Pancreas (tissue), 10 donors: ENCODE measurements around the gene PCSK4. TPM values are rescaled to one million over a fixed set of nuclear protein-coding genes. Genes with fewer than 3 reads are reported as not detected.

Experiments
- ATAC-seq, 4 donors: fragments of 200-7000 bp; cut with Tn5 transposase; one replicate each; pipeline versions ENCODE4 v1.8.0 to v1.9.1; 2020; ENCODE audit warnings: mild to moderate bottlenecking in 4 of 4, moderate library complexity in 4 of 4
- DNase-seq, 6 donors: peaks; one replicate each; pipeline ENCODE4 v3.0.0-alpha.2; 2020
- FAIRE-seq: peaks from 2 replicates; lab custom pipeline; 2012; peaks lifted over from hg19 to GRCh38; lab: Jason Lieb, UNC
- H3K27ac ChIP-seq, 4 donors: fragments of 200-600 bp; sonication (generic); 1 replicate in 3 of 4; 2 replicates in 1 of 4; pipeline versions ENCODE4 v1.5.0 to v1.8.0; 2020
- H3K27me3 ChIP-seq, 4 donors: fragments of 200-600 bp; one replicate each; pipeline ENCODE4 v1.8.0; 2021
- H3K36me3 ChIP-seq, 3 donors: fragments of 200-600 bp; sonication (generic) in 1 of 3; one replicate each; pipeline versions ENCODE4 v1.5.0 to v1.8.0; 2020 to 2021
- H3K4me1 ChIP-seq, 3 donors: fragments of 200-600 bp; one replicate each; pipeline ENCODE4 v1.8.0; 2021
- H3K4me3 ChIP-seq, 4 donors: fragments of 200-600 bp; sonication (generic) in 2 of 4; one replicate each; pipeline versions ENCODE4 v1.5.0 to v1.8.0; 2020 to 2021
- H3K9me3 ChIP-seq, 4 donors: fragments of 200-600 bp; one replicate each; pipeline ENCODE4 v1.8.0; 2021
- CTCF ChIP-seq, 4 donors: fragments of 200-600 bp; sonication (generic) in 3 of 4; IDR thresholded peaks; one replicate each; pipeline versions ENCODE4 v1.5.0 to v1.8.0; 2021; ENCODE audit warnings: antibody characterized with exemption in 4 of 4
- WGBS, 2 donors: extraction: QIAGEN DNeasy Blood & Tissue Kit; methylation state at CpG; one replicate each; pipeline ENCODE4 v1.1.7; 2013; 5-methylcytosine and 5-hydroxymethylcytosine counted together
- intact Hi-C, 3 donors: fragments of 100-400 bp; cut with DNase I; formaldehyde crosslinking; loops; one replicate each; pipeline versions ENCODE4 v1.11.1 to v1.14.2; 2022
- polyA plus RNA-seq, 2 donors: library from polyadenylated mRNA; stranded (reverse); fragments of 200-250 nt; gene quantifications; one replicate each; pipeline ENCODE4 v1.2.3, GENCODE V29; 2013
- total RNA-seq, 6 donors: library from RNA; stranded (reverse); fragmentation: NEBNext Ultra II Directional in 4 of 6; extraction: Animal tissue kit (Norgen Biotek cat#: 25700) in 4 of 6; gene quantifications; one replicate each; pipeline versions ENCODE4 v1.2.1 to v1.2.4, GENCODE V29; 2021 to 2023
- donor health status: healthy with polysubstance abuse.
- donor health status: DM: no; HTN: no; CAD: no; lungs with moderate emphysema.
- donor health status: DM: no; HTN: no; CAD: no.
- donor health status: control.
- donor health status: control.
- donor health status: Bipolar disorder and iron deficiency.
- donor health status: DM: yes; HTN: yes; CAD: no.
- donor health status: DM: no; HTN: no; CAD: no.
- donor health status: DM: no; HTN: no; CAD: no.
- donor health status: DM: yes; HTN: yes; CAD: no.

PCSK4 gene
- total and polyA plus RNA-seq, 8 donors = 1.5 to 11.5 (median 2.4) TPM

GRCh38 chr19:1456121-1456900 lies 33.8 kb downstream of the PCSK4 start:
- Histone ChIP-seq H3K27ac (no peak overlapping the region), H3K4me3 (no peak overlapping the region), H3K36me3 (no peaks in the 10 kb centered on the region), H3K9me3 (no peaks in the 10 kb centered on the region), H3K27me3 (peaks cover 0 to 14% (median 1%) of the 10 kb centered on the region in 4 donors), H3K4me1 (peaks cover 0 to 9% (median 0%) of the 10 kb centered on the region in 3 donors)
- intact Hi-C loops = no loop called here
- no peak for FAIRE-seq
- WGBS, 2 donors = 17 to 29% methylated on average over 43 of the region's 43 CpGs
- DNase-seq = peak in 2 of 6 donors; percentile 50 to 86
- TF ChIP-seq CTCF (IDR thresholded peaks at IDR 0.05) = no peak
- ATAC-seq = no peak

DNA sequence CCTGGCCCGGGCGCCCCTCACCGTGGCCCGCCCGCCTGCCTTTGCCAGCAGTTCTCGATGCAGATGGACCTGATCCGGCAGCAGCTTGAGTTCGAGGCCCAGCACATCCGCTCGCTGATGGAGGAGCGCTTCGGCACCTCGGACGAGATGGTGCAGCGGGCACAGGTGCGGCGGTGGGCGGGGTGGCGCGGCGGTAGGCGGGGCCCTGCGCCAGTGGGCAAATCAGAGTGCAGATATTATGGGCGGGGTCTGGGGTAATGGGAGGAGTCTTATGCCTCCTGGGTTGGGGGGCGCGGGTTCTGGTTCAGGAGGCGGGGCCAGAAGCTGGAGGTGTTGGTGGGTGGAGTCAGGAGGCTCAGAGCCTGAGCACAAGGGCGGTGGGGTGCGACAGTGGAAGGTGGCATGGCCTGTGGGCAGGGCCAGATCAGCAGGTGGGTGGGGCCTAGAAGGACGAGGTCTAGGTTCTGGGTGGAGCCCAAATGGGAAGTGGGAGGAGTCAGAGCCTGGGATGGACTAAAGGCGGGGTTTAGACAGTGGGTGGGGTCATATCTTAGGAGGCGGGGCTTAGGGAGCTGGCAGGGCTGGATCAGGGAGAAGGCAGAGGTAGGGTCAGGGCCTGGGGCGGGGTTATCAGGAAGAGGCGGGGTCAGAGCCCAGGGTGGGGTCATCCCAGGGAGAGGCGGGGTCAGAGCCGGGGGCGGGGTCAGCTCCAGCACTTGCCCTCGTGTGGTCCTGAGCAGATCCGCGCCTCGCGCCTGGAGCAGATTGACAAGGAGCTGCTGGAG lies 34.6 kb downstream of the PCSK4 start:
- TF ChIP-seq CTCF (IDR thresholded peaks at IDR 0.05) = no peak
- Histone ChIP-seq H3K27me3 (peaks cover 0 to 14% (median 1%) of the 10 kb centered on the region in 4 donors), H3K36me3 (no peaks in the 10 kb centered on the region), H3K27ac (no peak overlapping the region), H3K4me3 (no peak overlapping the region), H3K9me3 (no peaks in the 10 kb centered on the region), H3K4me1 (peaks cover 0 to 9% (median 0%) of the 10 kb centered on the region in 3 donors)
- peak in 5 of 6 donors; percentile 58 to 84 (median 74) for DNase-seq
- peak; percentile 42 to 71 (median 60) for ATAC-seq
- intact Hi-C loops = no loop called here
- 5 to 7% methylated on average over 41 to 42 of the region's 42 CpGs for WGBS, 2 donors
- FAIRE-seq = no peak

GRCh38 chr19:1455002-1455335 lies 35.2 kb downstream of the PCSK4 start:
- no peak for TF ChIP-seq CTCF (IDR thresholded peaks at IDR 0.05)
- no peaks in the 10 kb centered on the region for H3K9me3 ChIP-seq
- peaks cover 0 to 9% (median 0%) of the 10 kb centered on the region in 3 donors for H3K4me1 ChIP-seq
- H3K4me3 ChIP-seq = no peak overlapping the region
- no peaks in the 10 kb centered on the region for H3K36me3 ChIP-seq
- ATAC-seq (peak in 2 of 4 donors; percentile 4 to 19), FAIRE-seq (no peak), DNase-seq (peak in 1 of 6 donors; percentile 64)
- no peak overlapping the region for H3K27ac ChIP-seq
- intact Hi-C loops = no loop called here
- H3K27me3 ChIP-seq = peaks cover 0 to 14% (median 1%) of the 10 kb centered on the region in 4 donors
- WGBS, 2 donors = 3 to 4% methylated on average over 19 to 22 of the region's 22 CpGs

DNA sequence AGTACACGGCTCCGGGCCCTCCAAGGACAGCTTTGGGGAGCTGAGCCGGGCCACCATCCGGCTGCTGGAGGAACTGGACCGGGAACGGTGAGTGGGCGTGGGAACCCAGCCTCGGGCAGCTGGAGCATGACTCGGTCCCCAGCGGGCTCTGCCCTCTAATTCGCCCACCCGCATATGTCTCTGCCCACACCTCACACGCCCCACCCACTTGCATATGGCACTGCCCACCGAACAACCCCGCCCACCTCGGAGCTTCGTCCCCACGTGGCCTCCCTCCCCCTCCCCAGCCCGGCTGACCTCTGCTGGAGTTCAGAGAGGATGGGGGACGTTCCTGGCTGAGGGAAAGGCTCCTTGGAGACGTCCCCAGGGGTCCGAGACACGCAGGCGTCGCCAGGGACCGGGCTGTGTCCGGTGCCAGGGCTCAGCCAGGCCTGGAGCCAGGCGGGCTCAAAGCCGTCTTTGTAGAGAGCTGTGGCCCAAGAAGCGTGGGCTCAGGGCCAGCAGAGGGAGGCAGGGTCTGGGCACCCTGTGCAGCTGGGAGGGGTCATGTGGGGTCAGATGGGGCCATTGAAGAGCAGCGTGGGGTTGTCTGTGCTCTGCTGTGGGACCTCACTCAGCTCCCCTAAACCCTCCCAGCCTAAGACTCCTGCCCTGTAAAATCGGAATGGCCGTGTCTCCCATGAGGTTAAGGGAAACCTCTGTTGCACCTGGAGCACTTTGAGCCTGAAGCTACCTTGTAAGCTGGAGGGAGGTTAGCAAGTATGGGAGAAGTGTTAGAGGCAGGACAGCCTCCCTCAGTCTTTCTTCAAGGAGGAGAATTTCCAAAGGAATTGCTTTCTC lies 36.4 kb downstream of the PCSK4 start:
- peaks cover 0 to 17% (median 1%) of the 10 kb centered on the region in 4 donors for H3K27me3 ChIP-seq
- 8 to 9% methylated on average over 31 to 33 of the region's 33 CpGs for WGBS, 2 donors
- no peaks in the 10 kb centered on the region for H3K9me3 ChIP-seq
- intact Hi-C loops = no loop called here
- no peak overlapping the region for H3K27ac ChIP-seq
- DNase-seq = peak in 4 of 6 donors; percentile 24 to 82 (median 53)
- peak; percentile 8 to 43 (median 30) for ATAC-seq
- peaks cover 0 to 9% (median 0%) of the 10 kb centered on the region in 3 donors for H3K4me1 ChIP-seq
- TF ChIP-seq CTCF (IDR thresholded peaks at IDR 0.05) = no peak
- FAIRE-seq = no peak
- H3K36me3 ChIP-seq = no peaks in the 10 kb centered on the region
- no peak overlapping the region for H3K4me3 ChIP-seq
